ENCODE results near the gene COL27A1.

Gene COL27A1

GRCh38 chr9:114355821-114356220, 200.5 kb downstream of the COL27A1 start:
- DNase-seq (ENCODE audit: low read depth in 1 of 2, low spot score in 1 of 2) = no peak
- Histone ChIP-seq H3K27me3 (ENCODE audit: insufficient read depth, poor library complexity, severe bottlenecking) (no peaks in the 10 kb centered on the region), H3K4me3 (replicated peaks; ENCODE audit: insufficient read depth, low read length) (no peak overlapping the region), H3K27ac (replicated peaks) (no peak overlapping the region)
- no peak for TF ChIP-seq REST (IDR thresholded peaks at IDR 0.05; ENCODE audit: insufficient replicate concordance, low read depth)
- TF ChIP-seq GABPA (IDR thresholded peaks at IDR 0.05; ENCODE audit: low read depth) = no peak
- TF ChIP-seq POLR2AphosphoS5 (IDR thresholded peaks at IDR 0.05; ENCODE audit: low read depth) = no peak

- Histone ChIP-seq H3K4me3 (replicated peaks; ENCODE audit: insufficient read depth, low read length) (no peak overlapping the region), H3K27ac (replicated peaks) (no peak overlapping the region), H3K27me3 (ENCODE audit: insufficient read depth, poor library complexity, severe bottlenecking) (no peaks in the 10 kb centered on the region)
- TF ChIP-seq GABPA (IDR thresholded peaks at IDR 0.05; ENCODE audit: low read depth) (no peak), CTCF (IDR thresholded peaks at IDR 0.05; ENCODE audit: insufficient read depth, low read length) (no peak), POLR2AphosphoS5 (IDR thresholded peaks at IDR 0.05; ENCODE audit: low read depth) (no peak), REST (IDR thresholded peaks at IDR 0.05; ENCODE audit: insufficient replicate concordance, low read depth) (no peak), SPI1 (IDR thresholded peaks at IDR 0.05; ENCODE audit: borderline replicate concordance, low read depth) (no peak)
- DNase-seq (ENCODE audit: low read depth in 1 of 2, low spot score in 1 of 2) = no peak
Measured at GRCh38 chr9:114356792-114357191, 201.5 kb downstream of the COL27A1 start.

GRCh38 chr9:114357360-114357759, 202.0 kb downstream of the COL27A1 start:
- Histone ChIP-seq H3K27me3 (ENCODE audit: insufficient read depth, poor library complexity, severe bottlenecking) (no peaks in the 10 kb centered on the region), H3K4me3 (replicated peaks; ENCODE audit: insufficient read depth, low read length) (no peak overlapping the region), H3K27ac (replicated peaks) (no peak overlapping the region)
- no peak for TF ChIP-seq POLR2AphosphoS5 (IDR thresholded peaks at IDR 0.05; ENCODE audit: low read depth)
- no peak for TF ChIP-seq CTCF (IDR thresholded peaks at IDR 0.05; ENCODE audit: insufficient read depth, low read length)
- no peak for TF ChIP-seq GABPA (IDR thresholded peaks at IDR 0.05; ENCODE audit: low read depth)
- TF ChIP-seq REST (IDR thresholded peaks at IDR 0.05; ENCODE audit: insufficient replicate concordance, low read depth) = no peak
- no peak for TF ChIP-seq SPI1 (IDR thresholded peaks at IDR 0.05; ENCODE audit: borderline replicate concordance, low read depth)
- no peak for DNase-seq (ENCODE audit: low read depth in 1 of 2, low spot score in 1 of 2)
